Left hindlimb (tissue), 1 donor: ENCODE measurements around the gene DFFB.

Experiments used
- DNase-seq: peaks from one replicate; pipeline ENCODE4 v3.0.0-alpha.2; 2018

The DFFB gene

DNA sequence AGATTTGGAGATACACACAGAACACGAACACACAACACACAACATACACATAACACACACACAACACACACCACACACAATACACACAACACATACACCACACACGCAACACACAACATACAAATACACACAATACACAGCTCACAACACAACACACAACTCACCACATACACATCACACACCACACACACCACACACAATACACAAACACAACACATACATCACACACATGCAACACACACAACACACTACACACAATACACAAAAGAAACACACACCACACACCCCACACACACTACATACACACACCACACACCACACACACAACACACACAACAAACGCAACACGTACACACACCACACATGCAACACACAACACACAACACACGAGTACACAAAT lies 71.8 kb downstream of the DFFB start:
- no peak for DNase-seq

DNA sequence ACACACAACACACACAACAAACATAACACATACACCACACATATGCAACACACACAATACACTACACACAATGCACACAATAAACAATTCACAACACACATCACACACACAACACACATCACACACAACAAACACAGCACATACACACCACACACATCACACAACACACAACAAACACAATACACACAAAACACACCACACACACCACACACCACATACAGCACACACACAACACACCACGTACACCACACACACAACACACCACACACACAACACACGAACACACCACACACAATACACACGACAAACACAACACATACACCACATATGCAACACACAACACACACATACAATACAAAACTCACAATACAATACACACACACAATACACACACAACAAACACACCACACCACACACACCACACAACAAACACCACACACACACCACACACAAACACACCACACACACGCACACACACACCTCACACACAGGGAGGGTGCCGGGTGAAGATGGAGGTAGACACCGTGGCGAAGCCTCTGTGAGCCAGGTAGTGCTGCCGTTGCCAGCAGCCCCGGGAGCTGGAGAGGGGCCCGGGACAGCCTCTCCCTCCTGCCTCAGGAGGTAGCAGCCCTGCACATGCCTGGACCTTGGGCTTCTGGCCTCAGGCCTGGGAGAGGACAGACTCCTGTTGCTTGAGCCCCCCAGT lies 73.2 kb downstream of the DFFB start:
- no peak for DNase-seq

DNA sequence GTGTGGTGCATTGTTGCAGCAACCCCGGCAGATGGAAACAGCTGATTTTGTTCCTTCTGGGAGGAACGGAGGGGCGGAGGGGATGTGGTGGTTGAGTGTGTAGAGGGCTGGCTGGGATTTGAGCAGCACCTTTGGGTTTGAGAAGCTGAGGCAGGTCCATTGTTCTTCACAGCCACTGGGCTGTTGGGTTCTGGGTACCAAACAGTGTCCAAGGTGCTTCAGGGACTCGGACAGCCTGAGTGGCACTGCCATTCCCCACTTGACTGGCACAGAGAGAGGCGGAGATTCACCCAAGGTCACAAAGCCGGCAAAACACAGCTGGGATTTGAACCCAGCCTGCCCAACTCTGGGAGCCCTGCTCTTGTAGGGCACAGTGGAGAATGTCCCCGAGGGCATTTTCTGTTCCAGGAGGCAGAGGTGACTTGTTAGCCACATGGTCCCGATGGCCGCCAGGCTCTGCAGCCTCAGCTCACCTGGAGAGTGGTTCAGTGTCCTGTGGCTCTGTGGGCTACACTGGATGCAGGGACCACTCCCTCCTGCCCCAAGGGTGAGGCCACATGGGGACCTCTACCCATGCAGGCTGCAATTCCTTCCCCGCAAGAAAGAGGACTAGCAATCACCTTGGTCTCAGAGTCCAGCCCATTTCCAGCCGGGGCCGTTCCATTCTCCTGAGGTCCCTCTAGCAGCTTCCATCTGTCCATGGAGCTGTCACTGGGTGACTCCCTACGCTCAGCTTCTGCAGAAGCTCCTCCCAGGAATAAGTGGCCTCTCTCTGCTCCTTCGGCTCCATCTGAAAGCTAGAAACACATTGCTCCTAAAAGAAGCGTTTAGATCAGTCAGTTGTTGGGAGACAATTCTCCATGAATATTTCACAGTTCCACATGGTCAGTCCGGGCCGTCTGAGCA lies 74.0 kb downstream of the DFFB start:
- no peak for DNase-seq

DNA sequence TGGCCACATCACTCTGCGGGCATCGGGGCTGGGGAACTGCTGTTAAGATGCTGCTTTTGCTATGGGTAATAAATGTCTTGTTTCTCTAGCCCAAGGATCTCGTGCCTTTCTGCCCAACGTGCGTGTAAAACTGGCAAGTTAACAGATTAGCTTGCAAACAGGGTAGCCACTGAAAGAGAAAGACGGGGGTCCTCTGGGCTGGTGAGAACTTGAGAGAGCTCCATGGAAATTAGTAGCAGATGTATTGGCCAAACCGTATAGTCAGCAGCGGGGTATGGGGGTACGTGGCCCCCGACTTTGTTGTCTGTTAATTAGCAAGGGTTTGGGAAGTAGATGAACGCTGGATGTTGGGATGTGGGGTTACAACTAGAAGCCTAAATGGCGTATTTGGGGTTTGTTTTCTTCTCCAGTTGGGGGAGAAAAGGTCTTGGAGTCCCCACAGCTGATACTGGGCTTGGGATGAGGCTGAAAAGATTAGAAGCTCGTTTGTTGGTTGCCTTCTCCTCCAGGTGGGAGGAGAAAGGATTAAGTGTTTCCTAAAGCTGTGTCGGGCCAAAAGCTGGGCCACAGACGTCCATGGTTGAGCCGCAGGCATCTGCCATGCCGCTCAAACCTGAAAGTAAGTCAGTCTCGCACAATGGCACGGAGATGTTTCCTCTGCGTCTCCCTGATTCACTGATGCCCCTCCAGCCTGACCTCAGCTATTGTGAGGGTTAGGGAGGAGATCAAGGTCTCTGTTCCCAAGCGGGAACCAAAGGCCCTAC lies 75.1 kb downstream of the DFFB start:
- no peak for DNase-seq
